Trophoblast cell (in vitro differentiated cells and primary cell): ENCODE results near the gene HTR5A.
A peak's percentile ranks its signal among the peaks of the same experiment; 100 is the strongest.

Source experiments
- DNase-seq, 2 donors: peaks; one replicate each; pipeline ENCODE4 v3.0.0-alpha.2; 2016
- H2AFZ ChIP-seq: 2 replicates; pipeline ENCODE4 v1.6.1; 2013; ENCODE audit warnings: low read length, moderate library complexity, mild to moderate bottlenecking; ENCODE audit not compliant: insufficient read depth, poor library complexity
- H2AK5ac ChIP-seq: 2 replicates; pipeline ENCODE4 v1.6.1; 2013; ENCODE audit warnings: mild to moderate bottlenecking, low read length
- H2BK120ac ChIP-seq: 2 replicates; pipeline ENCODE4 v1.6.1; 2013; ENCODE audit warnings: low read length, mild to moderate bottlenecking, moderate library complexity; ENCODE audit not compliant: insufficient read depth, poor library complexity
- H2BK12ac ChIP-seq: 2 replicates; pipeline ENCODE4 v1.6.1; 2013; ENCODE audit warnings: mild to moderate bottlenecking, low read length, moderate library complexity
- H2BK5ac ChIP-seq: 2 replicates; pipeline ENCODE4 v1.6.1; 2013; ENCODE audit warnings: low read length, low read depth, moderate library complexity, mild to moderate bottlenecking; ENCODE audit not compliant: poor library complexity
- H3K14ac ChIP-seq: 2 replicates; pipeline ENCODE4 v1.6.1; 2013; ENCODE audit warnings: mild to moderate bottlenecking, low read length
- H3K18ac ChIP-seq: 2 replicates; pipeline ENCODE4 v1.6.1; 2013; ENCODE audit warnings: mild to moderate bottlenecking, low read length
- H3K23ac ChIP-seq: 2 replicates; pipeline ENCODE4 v1.6.1; 2013; ENCODE audit warnings: low read length
- H3K27ac ChIP-seq: 2 replicates; pipeline ENCODE4 v1.5.1; 2013; ENCODE audit warnings: low read depth, mild to moderate bottlenecking, inconsistent platforms, low read length, moderate library complexity
- H3K27me3 ChIP-seq: 2 replicates; pipeline ENCODE4 v1.6.1; 2013; ENCODE audit warnings: inconsistent platforms, mild to moderate bottlenecking, low read length, moderate library complexity; ENCODE audit not compliant: insufficient read depth
- H3K36me3 ChIP-seq, 2 experiments: 1 replicate in 1 of 2; 2 replicates in 1 of 2; pipeline ENCODE4 v1.6.1; 2013; ENCODE audit warnings: low read length in 2 of 2, mild to moderate bottlenecking in 2 of 2, moderate library complexity in 1 of 2; ENCODE audit not compliant: insufficient read depth in 2 of 2, control insufficient read depth in 1 of 2
- H3K4ac ChIP-seq: 2 replicates; pipeline ENCODE4 v1.6.1; 2013; ENCODE audit warnings: low read depth, mild to moderate bottlenecking, low read length, moderate library complexity
- H3K4me1 ChIP-seq, 2 experiments: 1 replicate in 1 of 2; 2 replicates in 1 of 2; pipeline ENCODE4 v1.6.1; 2013; ENCODE audit warnings: low read length in 2 of 2, mild to moderate bottlenecking in 2 of 2, moderate library complexity in 1 of 2; ENCODE audit not compliant: insufficient read depth in 2 of 2, control insufficient read depth in 1 of 2
- H3K4me2 ChIP-seq: 2 replicates; pipeline ENCODE4 v1.6.1; 2013; ENCODE audit warnings: inconsistent platforms, mild to moderate bottlenecking, low read length, moderate library complexity
- H3K4me3 ChIP-seq: 2 replicates; pipeline ENCODE4 v1.5.1; 2013; ENCODE audit warnings: mild to moderate bottlenecking, low read depth, low read length, inconsistent platforms
- H3K79me1 ChIP-seq: one replicate; pipeline ENCODE4 v1.6.1; 2013; ENCODE audit warnings: low read length
- H3K79me2 ChIP-seq: 2 replicates; pipeline ENCODE4 v1.6.1; 2013; ENCODE audit warnings: low read length, mild to moderate bottlenecking; ENCODE audit not compliant: control insufficient read depth, insufficient read depth, poor library complexity
- H3K9ac ChIP-seq: 2 replicates; pipeline ENCODE4 v1.6.1; 2013; ENCODE audit warnings: mild to moderate bottlenecking, low read length
- H3K9me3 ChIP-seq: 2 replicates; pipeline ENCODE4 v1.6.1; 2013; ENCODE audit warnings: low read depth, mild to moderate bottlenecking, control low read depth, inconsistent platforms, low read length; ENCODE audit not compliant: insufficient read depth
- H4K12ac ChIP-seq: 2 replicates; pipeline ENCODE4 v1.6.1; 2013; ENCODE audit warnings: low read depth, mild to moderate bottlenecking, low read length, moderate library complexity
- H4K8ac ChIP-seq: 2 replicates; pipeline ENCODE4 v1.6.1; 2013; ENCODE audit warnings: low read depth, mild to moderate bottlenecking, low read length, moderate library complexity
- H4K91ac ChIP-seq: one replicate; pipeline ENCODE4 v1.6.1; 2013; ENCODE audit warnings: low read depth, mild to moderate bottlenecking, low read length, moderate library complexity
- WGBS: extraction: QIAGEN DNeasy Blood & Tissue Kit; methylation state at CpG from one replicate; pipeline ENCODE4 v1.1.7; 2013; ENCODE audit warnings: missing lambda C conversion rate; ENCODE audit not compliant: insufficient read length, insufficient coverage; ENCODE audit errors: extremely low coverage; 5-methylcytosine and 5-hydroxymethylcytosine counted together

HTR5A gene

DNA sequence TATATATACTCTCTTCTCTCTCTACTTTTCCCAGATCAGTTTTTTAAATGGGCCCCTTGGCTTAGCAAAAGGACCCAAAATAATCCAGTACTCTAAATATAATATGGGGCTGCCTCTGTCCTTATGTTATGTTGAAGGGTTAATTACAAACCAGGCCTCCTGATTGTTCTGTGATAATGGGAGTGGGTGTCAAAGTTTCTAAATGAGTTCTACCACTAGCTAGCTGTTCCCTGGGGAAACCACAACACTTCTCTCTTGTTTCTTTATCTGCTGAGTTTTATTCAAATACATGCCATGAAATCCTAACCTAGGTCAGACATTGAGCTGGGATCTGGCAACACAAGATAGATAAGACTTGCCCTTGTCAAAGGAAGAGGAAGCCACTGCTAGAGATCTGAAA is 3.8 kb downstream of the HTR5A start:
- H2BK5ac ChIP-seq = no peak overlapping the region
- H3K4ac ChIP-seq = no peak overlapping the region
- H2AFZ ChIP-seq = no peak overlapping the region
- no peak overlapping the region for H2AK5ac ChIP-seq
- DNase-seq = no peak
- no peak overlapping the region for H3K14ac ChIP-seq
- peaks cover 0 to 3% of the 10 kb centered on the region in 2 experiments for H3K4me1 ChIP-seq
- H3K79me2 ChIP-seq = no peaks in the 10 kb centered on the region
- H4K91ac ChIP-seq = no peak overlapping the region
- H3K36me3 ChIP-seq = no peaks in the 10 kb centered on the region
- no peak overlapping the region for H3K9ac ChIP-seq
- H3K4me3 ChIP-seq = no peak overlapping the region
- peaks cover 6% of the 10 kb centered on the region for H3K27me3 ChIP-seq
- no peak overlapping the region for H3K4me2 ChIP-seq
- H3K9me3 ChIP-seq = peaks cover 3% of the 10 kb centered on the region
- no peak overlapping the region for H4K12ac ChIP-seq
- H4K8ac ChIP-seq = no peak overlapping the region
- no peak overlapping the region for H3K18ac ChIP-seq
- H2BK12ac ChIP-seq = no peak overlapping the region
- no peak overlapping the region for H3K23ac ChIP-seq
- no peak overlapping the region for H3K27ac ChIP-seq
- H3K79me1 ChIP-seq = no peaks in the 10 kb centered on the region
- H2BK120ac ChIP-seq = no peak overlapping the region

DNA sequence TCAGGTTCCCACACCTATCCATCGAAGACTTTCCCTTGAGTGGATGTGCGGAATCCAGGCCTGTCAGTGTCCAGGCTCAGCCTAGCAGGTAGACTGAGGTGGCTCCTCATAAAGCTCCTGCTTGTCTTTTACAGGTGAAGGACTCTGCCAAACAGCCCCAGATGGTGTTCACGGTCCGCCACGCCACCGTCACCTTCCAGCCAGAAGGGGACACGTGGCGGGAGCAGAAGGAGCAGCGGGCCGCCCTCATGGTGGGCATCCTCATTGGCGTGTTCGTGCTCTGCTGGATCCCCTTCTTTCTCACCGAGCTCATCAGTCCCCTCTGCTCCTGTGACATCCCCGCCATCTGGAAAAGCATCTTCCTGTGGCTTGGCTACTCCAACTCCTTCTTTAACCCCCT is 13.9 kb downstream of the HTR5A start:
- H3K79me1 ChIP-seq = no peaks in the 10 kb centered on the region
- no peak overlapping the region for H3K9ac ChIP-seq
- WGBS = no CpG with 5 or more reads among the region's 14 CpGs
- H3K36me3 ChIP-seq = no peaks in the 10 kb centered on the region
- no peak overlapping the region for H2AK5ac ChIP-seq
- no peak overlapping the region for H4K91ac ChIP-seq
- no peak for DNase-seq
- H2AFZ ChIP-seq = no peak overlapping the region
- H3K4me2 ChIP-seq = no peak overlapping the region
- H3K9me3 ChIP-seq = peaks cover 10% of the 10 kb centered on the region
- no peak overlapping the region for H3K23ac ChIP-seq
- H4K12ac ChIP-seq = no peak overlapping the region
- H3K27ac ChIP-seq = no peak overlapping the region
- H2BK120ac ChIP-seq = no peak overlapping the region
- H3K4me3 ChIP-seq = peak overlapping the region; percentile 41
- no peaks in the 10 kb centered on the region for H3K79me2 ChIP-seq
- no peaks in the 10 kb centered on the region for H3K27me3 ChIP-seq
- H4K8ac ChIP-seq = no peak overlapping the region
- no peak overlapping the region for H2BK5ac ChIP-seq
- no peaks in the 10 kb centered on the region for H3K4me1 ChIP-seq
- no peak overlapping the region for H3K18ac ChIP-seq
- no peak overlapping the region for H3K14ac ChIP-seq
- no peak overlapping the region for H2BK12ac ChIP-seq
- no peak overlapping the region for H3K4ac ChIP-seq

DNA sequence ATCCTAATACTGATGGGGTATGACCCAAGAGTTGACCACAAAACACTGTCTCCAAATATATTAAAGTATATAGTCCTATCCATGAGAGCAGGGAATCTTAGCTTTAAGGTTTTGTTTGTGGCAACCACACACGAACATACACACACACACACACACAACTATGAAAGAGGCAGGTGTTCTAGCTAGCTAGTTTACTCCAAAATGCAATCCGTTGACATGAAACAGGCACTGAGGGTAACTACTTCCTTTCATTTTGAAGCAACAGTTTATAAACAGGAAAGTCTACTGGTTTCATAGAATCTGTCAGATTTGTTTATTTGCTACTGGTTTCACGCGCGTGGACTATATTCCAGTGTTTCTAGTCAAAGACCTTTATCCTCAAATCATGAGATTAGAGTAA is 14.8 kb downstream of the HTR5A start:
- Histone ChIP-seq H3K79me2 (no peaks in the 10 kb centered on the region), H2BK120ac (no peak overlapping the region), H3K4me2 (no peak overlapping the region), H3K27me3 (no peaks in the 10 kb centered on the region), H3K9me3 (peaks cover 10% of the 10 kb centered on the region), H2AFZ (no peak overlapping the region), H4K12ac (no peak overlapping the region), H3K27ac (no peak overlapping the region), H2BK5ac (no peak overlapping the region), H3K4me1 (no peaks in the 10 kb centered on the region), H3K9ac (no peak overlapping the region), H3K23ac (no peak overlapping the region), H3K18ac (no peak overlapping the region), H3K4ac (no peak overlapping the region), H4K91ac (no peak overlapping the region), H3K14ac (no peak overlapping the region), H4K8ac (no peak overlapping the region), H3K79me1 (no peaks in the 10 kb centered on the region), H2BK12ac (no peak overlapping the region), H3K36me3 (no peaks in the 10 kb centered on the region), H3K4me3 (no peak overlapping the region), H2AK5ac (no peak overlapping the region)
- WGBS = no CpG with 5 or more reads among the region's 5 CpGs
- no peak for DNase-seq

DNA sequence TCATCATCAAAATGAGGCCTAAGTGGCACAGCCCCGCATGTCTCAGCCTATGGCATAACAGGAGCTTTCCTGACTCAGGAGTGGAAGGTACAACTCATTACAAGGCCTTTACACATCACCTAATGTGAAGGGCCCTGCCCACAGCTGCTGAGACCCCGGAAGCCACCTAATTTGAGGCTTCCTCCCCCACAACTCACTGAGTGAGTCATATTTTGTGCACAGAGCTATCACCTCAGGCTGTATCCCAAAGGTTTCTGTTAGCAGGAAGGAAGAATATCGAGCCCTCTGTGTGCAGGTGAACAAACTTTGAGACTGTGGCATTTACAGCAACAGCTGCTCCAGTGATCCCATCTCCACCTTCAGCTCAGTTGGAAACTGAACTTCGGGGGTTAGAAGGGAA is 20.6 kb downstream of the HTR5A start:
- no peaks in the 10 kb centered on the region for H3K4me1 ChIP-seq
- WGBS = no CpG with 5 or more reads among the region's 4 CpGs

More for the DNA sequence above, 20.6 kb downstream of the HTR5A start:
- Histone ChIP-seq H3K9me3 (peaks cover 4% of the 10 kb centered on the region), H4K91ac (no peak overlapping the region), H2AFZ (no peak overlapping the region), H3K27me3 (no peaks in the 10 kb centered on the region), H2BK120ac (no peak overlapping the region), H3K18ac (no peak overlapping the region), H3K36me3 (no peaks in the 10 kb centered on the region), H4K12ac (no peak overlapping the region), H4K8ac (no peak overlapping the region), H3K4ac (no peak overlapping the region), H3K23ac (no peak overlapping the region), H3K4me3 (no peak overlapping the region), H3K14ac (no peak overlapping the region), H2AK5ac (no peak overlapping the region), H3K9ac (no peak overlapping the region), H3K79me2 (no peaks in the 10 kb centered on the region), H3K79me1 (no peaks in the 10 kb centered on the region), H2BK5ac (no peak overlapping the region), H2BK12ac (no peak overlapping the region), H3K27ac (no peak overlapping the region), H3K4me2 (no peak overlapping the region)
- DNase-seq = no peak
